ENCODE results near the gene PLCL2. TPM values are rescaled to one million over a fixed set of nuclear protein-coding genes. Genes with fewer than 3 reads are reported as not detected.

Gene PLCL2
- total RNA-seq, 1 experiment from 2014 or later: 0.07 TPM

GRCh38 chr3:16897254-16897926 is 12.6 kb downstream of the PLCL2 start:
- intact Hi-C loops (cut with micrococcal nuclease; ENCODE audit: unreplicated experiment): no loop called here
- H3K27ac Mint-ChIP-seq (ENCODE audit: unreplicated experiment): no peak overlapping the region
- no peak overlapping the region for H3K4me3 ChIP-seq (ENCODE audit: low read depth, low read length)
- peaks cover 24% of the 10 kb centered on the region for H3K27me3 Mint-ChIP-seq (ENCODE audit: insufficient read depth, unreplicated experiment)
- ChIA-PET CTCF (no interaction called here), POLR2A (no interaction called here)
- H3K9me3 ChIP-seq: no peaks in the 10 kb centered on the region; the same call in 1 of the 2 replicates
- H3K9me3 Mint-ChIP-seq (ENCODE audit: unreplicated experiment): no peaks in the 10 kb centered on the region
- DNase-seq: no peak
- no peaks in the 10 kb centered on the region for H3K4me1 Mint-ChIP-seq (ENCODE audit: low read depth, unreplicated experiment)
- BruUV-seq (replicated peaks): no TSS peak
- H3K4me3 Mint-ChIP-seq (ENCODE audit: unreplicated experiment): no peak overlapping the region
- H3K36me3 ChIP-seq (ENCODE audit: control insufficient read depth, insufficient read depth, low read length): no peaks in the 10 kb centered on the region
- H3K36me3 Mint-ChIP-seq (ENCODE audit: insufficient read depth, unreplicated experiment): no peaks in the 10 kb centered on the region
- H3K4me1 ChIP-seq: no peaks in the 10 kb centered on the region
- H3K27me3 ChIP-seq (replicated peaks; ENCODE audit: control insufficient read depth, insufficient read depth, low read length): no peaks in the 10 kb centered on the region; the same call in 1 of the 2 replicates
- no peak for TF ChIP-seq CTCF (IDR thresholded peaks at IDR 0.05; ENCODE audit: insufficient read depth in 1 of 2, low read depth in 1 of 2, low read length in 1 of 2, severe bottlenecking in 1 of 2, unreplicated experiment in 1 of 2)

- Histone ChIP-seq H3K4me3 (ENCODE audit: low read depth, low read length) (no peak overlapping the region), H3K9me3 (no peaks in the 10 kb centered on the region; the same call in 1 of the 2 replicates), H3K4me1 (no peaks in the 10 kb centered on the region), H3K27me3 (replicated peaks; ENCODE audit: control insufficient read depth, insufficient read depth, low read length) (no peaks in the 10 kb centered on the region; the same call in 1 of the 2 replicates), H3K36me3 (ENCODE audit: control insufficient read depth, insufficient read depth, low read length) (no peaks in the 10 kb centered on the region)
- no peak for TF ChIP-seq CTCF (IDR thresholded peaks at IDR 0.05; ENCODE audit: insufficient read depth in 1 of 2, low read depth in 1 of 2, low read length in 1 of 2, severe bottlenecking in 1 of 2, unreplicated experiment in 1 of 2)
- POLR2A ChIA-PET: no interaction called here
- H3K9me3 Mint-ChIP-seq (ENCODE audit: unreplicated experiment): no peaks in the 10 kb centered on the region
- H3K4me3 Mint-ChIP-seq (ENCODE audit: unreplicated experiment): no peak overlapping the region
- no peak for DNase-seq
- H3K36me3 Mint-ChIP-seq (ENCODE audit: insufficient read depth, unreplicated experiment): no peaks in the 10 kb centered on the region
- no peaks in the 10 kb centered on the region for H3K4me1 Mint-ChIP-seq (ENCODE audit: low read depth, unreplicated experiment)
- intact Hi-C loops (cut with micrococcal nuclease; ENCODE audit: unreplicated experiment): no loop called here
- no TSS peak for BruUV-seq (replicated peaks)
- CTCF ChIA-PET: no interaction called here
- H3K27ac Mint-ChIP-seq (ENCODE audit: unreplicated experiment): no peak overlapping the region
- H3K27me3 Mint-ChIP-seq (ENCODE audit: insufficient read depth, unreplicated experiment): peaks cover 28% of the 10 kb centered on the region
Observed at GRCh38 chr3:16898595-16899395, 14.0 kb downstream of the PLCL2 start.

GRCh38 chr3:16899919-16900318 is 15.2 kb downstream of the PLCL2 start:
- H3K27me3 Mint-ChIP-seq (ENCODE audit: insufficient read depth, unreplicated experiment): peaks cover 28% of the 10 kb centered on the region
- no peak overlapping the region for H3K27ac Mint-ChIP-seq (ENCODE audit: unreplicated experiment)
- Histone ChIP-seq H3K27me3 (replicated peaks; ENCODE audit: control insufficient read depth, insufficient read depth, low read length) (no peaks in the 10 kb centered on the region; the same call in 1 of the 2 replicates), H3K4me1 (no peaks in the 10 kb centered on the region), H3K36me3 (ENCODE audit: control insufficient read depth, insufficient read depth, low read length) (no peaks in the 10 kb centered on the region), H3K9me3 (no peaks in the 10 kb centered on the region; the same call in 1 of the 2 replicates), H3K4me3 (ENCODE audit: low read depth, low read length) (no peak overlapping the region)
- DNase-seq: no peak
- intact Hi-C loops (cut with micrococcal nuclease; ENCODE audit: unreplicated experiment): no loop called here
- ChIA-PET CTCF (no interaction called here), POLR2A (interaction anchor here (0.5 kb wide), 1 partner anchor 294 kb away, joined by 3 read pairs; no protein-coding TSS in a partner anchor)
- no peaks in the 10 kb centered on the region for H3K9me3 Mint-ChIP-seq (ENCODE audit: unreplicated experiment)
- no peak for TF ChIP-seq CTCF (IDR thresholded peaks at IDR 0.05; ENCODE audit: insufficient read depth in 1 of 2, low read depth in 1 of 2, low read length in 1 of 2, severe bottlenecking in 1 of 2, unreplicated experiment in 1 of 2)
- no TSS peak for BruUV-seq (replicated peaks)
- H3K4me3 Mint-ChIP-seq (ENCODE audit: unreplicated experiment): no peak overlapping the region
- H3K4me1 Mint-ChIP-seq (ENCODE audit: low read depth, unreplicated experiment): no peaks in the 10 kb centered on the region
- no peaks in the 10 kb centered on the region for H3K36me3 Mint-ChIP-seq (ENCODE audit: insufficient read depth, unreplicated experiment)
